GM18519 (cell line): ENCODE results near the gene INVS.
"Not testable (repeated sequence)": the region's sequence is repeated elsewhere in the genome, so short reads cannot be mapped to it uniquely, and the experiment has no call there.

Source experiments
- ATAC-seq: cut with Tn5 transposase; IDR thresholded peaks from one replicate; pipeline ENCODE4 v1.9.1; 2021; ENCODE audit warnings: mild to moderate bottlenecking, moderate library complexity; ENCODE audit not compliant: unreplicated experiment, low FRiP score

The INVS gene

GRCh38 chr9:100112677-100113336 is 13.8 kb downstream of the INVS start:
- ATAC-seq = no peak

DNA sequence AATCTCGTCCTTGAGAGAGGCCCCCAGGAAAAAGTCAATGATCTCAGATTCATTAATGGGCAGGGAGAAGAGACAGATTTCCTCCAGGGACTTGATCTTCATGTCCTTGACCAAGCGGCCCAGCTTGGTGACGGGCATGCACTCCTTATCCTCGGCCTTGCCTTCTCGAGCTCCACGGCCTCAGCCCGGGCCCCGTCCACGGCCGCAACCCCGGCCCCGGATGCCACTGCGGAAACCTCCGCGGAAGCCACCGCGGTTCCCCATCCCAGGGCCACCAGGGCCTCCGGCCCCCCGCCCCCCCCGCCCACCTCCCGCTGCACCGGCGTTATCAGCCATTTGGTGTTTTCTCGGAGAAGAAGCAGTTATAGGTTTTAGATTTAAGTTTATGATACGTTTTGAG is 18.3 kb downstream of the INVS start:
- ATAC-seq = no peak

DNA sequence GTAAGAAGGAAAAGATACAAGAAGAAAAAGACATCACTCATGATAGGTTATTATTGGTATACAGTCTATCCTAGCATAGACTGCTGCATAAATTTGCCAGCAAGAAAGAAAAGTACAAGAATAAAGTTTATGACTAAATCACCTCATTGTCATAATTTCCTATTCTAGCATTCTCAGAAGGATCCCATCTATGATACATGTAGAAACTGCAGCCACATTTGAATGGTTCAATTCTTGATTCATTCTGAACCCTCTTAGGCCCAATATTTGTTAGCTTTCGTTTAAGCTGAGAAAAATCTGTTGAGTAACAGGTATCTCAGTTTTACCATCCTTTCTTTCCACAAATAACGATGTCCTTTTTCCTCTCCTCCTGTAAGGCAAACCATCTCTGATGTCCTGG is 21.2 kb downstream of the INVS start:
- ATAC-seq = no peak

- no peak for ATAC-seq
Observed at GRCh38 chr9:100125236-100125635, 26.2 kb downstream of the INVS start.

DNA sequence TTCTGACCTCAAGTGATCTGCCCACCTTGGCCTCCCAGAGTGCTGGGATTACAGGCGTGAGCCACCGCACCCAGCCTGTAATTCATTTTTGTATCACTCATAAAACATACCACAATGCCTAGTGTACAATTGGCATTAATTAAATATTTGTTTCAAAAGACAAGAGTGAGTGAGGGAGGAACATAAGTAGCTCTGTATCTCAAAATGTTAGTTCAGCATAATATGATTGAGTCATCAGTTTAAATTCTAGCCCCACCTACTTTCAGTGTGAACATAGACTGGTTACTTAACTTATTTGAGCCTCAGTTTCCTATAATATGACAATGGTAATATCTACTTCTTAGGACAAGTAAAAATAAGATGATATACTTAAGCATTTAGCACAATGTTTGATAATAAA is 26.9 kb downstream of the INVS start:
- ATAC-seq = no peak

DNA sequence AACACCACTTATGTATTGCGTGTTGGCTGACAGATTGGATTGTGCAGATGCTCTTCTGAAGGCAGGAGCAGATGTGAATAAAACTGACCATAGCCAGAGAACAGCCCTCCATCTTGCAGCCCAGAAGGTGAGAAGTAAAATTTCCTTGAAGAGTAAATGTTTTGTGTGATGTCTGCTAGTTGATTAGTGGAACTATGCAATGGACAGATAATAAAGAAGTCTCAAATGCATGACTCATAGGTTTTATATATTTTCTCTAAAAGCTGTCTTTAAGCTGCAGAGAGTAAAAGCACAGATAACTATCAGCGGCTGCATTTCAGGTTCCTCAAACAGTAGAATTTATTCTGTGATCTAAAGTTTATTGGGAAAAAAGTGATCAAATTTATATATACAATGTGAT is 27.4 kb downstream of the INVS start:
- ATAC-seq = no peak

DNA sequence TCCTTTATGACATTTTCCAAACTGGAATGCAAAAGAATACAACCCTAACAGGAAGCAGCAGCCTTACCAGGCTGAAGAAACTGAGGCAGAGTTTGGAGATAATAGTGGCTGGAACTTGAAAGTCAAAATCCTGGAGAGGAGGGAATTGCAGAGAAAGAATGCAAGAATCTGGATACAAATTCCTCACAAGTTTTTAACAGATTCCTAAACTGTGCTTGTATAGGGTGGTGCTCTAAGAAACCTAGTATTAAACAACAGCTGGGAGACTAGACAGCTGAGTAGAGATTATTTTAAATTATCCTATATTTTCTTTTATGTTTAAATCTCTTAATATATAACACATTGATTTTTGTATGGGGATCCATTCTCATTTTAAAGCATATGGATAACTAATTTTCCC is 30.7 kb downstream of the INVS start:
- no peak for ATAC-seq

GRCh38 chr9:100131216-100131615 is 32.2 kb downstream of the INVS start:
- ATAC-seq = no peak

DNA sequence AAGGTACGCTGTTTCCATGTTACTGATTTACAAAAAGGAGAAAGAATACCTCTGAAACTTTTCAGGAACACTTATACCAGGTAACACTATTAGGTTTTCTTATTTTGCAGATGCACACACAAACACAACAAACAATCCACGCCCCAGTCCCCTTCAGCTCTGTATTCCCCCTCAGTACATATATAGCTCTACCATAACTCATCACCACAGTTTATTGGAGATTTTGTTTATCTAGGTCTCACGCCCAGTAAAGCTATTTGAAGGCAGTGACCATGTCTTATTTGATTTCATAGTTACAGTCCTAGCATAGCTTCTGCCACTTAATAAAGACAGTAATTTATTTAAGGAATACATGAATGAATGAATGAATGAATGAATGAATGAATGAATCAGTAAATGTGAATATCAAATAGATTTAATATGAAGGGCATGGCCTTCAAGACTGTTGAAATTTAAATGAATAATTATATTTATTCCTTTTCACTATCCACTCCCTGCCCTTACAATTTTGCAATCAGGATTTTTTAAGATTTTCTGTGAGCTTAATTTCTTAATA is 32.9 kb downstream of the INVS start:
- ATAC-seq = no peak

- no peak for ATAC-seq
Observed at GRCh38 chr9:100134731-100135130, 35.7 kb downstream of the INVS start.

GRCh38 chr9:100136799-100137198 is 37.8 kb downstream of the INVS start:
- ATAC-seq = not testable (repeated sequence)

DNA sequence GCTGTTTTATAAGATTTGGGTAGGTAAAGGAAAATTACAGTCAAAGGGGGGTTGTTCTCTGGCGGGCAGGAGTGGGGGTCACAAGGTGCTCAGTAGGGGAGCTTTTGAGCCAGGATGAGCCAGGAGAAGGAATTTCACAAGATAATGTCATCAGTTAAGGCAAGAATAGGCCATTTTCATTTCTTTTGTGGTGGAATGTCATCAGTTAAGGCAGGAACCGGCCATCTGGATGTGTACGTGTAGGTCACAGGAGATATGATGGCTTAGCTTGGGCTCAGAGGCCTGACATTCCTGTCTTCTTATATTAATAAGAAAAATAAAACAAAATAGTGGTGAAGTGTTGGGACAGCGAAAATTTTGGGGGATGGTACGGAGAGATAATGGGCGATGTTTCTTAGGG is 41.3 kb downstream of the INVS start:
- not testable (repeated sequence) for ATAC-seq

DNA sequence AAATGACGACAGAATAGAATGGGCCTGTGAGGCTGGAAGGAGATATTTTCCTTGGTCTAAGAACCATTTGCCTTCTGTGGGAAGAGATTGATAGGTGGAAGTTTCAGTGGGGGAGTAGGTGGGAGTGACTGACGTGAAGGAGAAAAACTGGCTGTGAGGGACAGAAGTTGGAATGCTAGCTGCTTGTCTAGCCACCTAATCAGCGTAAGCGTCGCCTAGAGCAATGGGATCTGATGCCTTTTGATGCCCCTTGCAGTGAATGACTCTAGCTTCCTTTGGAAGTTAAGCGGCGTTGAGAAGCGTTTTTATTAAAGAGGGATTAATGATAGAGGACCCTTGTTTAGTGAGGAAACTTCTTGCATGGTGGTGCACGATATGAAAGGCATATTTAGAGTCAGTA is 42.8 kb downstream of the INVS start:
- ATAC-seq = not testable (repeated sequence)

DNA sequence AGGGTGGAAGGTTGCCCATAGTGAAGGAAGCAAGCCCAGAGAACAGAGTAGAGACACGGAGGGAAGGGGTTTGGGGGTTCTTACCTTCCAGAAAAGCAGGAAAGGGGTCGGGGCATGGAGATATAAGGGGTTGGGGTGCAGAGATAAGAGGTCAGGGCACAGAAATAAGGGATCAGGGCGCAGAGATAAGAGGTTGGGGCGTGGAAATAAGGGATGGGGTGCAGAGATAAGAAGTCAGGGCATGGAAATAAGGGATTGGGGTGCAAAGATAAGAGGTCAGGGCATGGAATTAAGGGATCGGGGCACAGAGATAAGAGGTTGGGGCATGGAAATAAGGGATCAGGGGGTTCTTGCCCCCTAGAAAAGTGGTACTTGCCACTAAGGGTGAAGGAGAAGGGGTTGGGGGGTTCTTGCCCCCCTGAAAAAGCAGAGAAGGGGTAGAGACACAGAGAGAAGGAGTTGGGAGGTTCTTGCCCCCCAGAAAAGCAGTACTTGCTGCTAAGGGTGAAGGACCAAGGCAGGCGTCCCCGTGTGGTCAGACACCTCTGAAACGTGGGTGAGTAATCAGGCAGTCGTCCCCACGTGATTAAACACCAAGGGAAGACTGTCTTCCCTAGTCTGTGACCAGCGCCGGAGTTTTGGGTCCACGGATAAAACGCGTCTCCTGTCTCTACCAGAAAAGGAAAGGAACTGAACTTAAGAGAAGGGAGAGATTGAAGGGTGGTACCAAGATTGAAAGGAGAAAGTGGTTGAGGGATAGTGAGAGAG is 46.3 kb downstream of the INVS start:
- ATAC-seq = not testable (repeated sequence)

DNA sequence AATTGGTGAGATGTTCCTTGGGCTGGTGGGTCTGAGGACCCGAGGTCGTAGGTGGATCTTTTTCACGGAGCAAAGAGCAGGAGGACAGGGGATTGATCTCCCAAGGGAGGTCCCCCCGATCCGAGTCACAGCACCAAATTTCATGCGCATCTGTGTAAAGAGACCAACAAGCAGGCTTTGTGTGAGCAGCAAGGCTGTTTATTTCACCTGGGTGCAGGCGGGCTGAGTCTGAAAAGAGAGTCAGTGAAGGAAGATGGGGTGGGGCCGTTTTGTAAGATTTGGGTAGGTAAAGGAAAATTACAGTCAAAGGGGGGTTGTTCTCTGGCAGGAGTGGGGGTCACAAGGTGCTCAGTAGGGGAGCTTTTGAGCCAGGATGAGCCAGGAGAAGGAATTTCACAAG is 46.9 kb downstream of the INVS start:
- not testable (repeated sequence) for ATAC-seq

DNA sequence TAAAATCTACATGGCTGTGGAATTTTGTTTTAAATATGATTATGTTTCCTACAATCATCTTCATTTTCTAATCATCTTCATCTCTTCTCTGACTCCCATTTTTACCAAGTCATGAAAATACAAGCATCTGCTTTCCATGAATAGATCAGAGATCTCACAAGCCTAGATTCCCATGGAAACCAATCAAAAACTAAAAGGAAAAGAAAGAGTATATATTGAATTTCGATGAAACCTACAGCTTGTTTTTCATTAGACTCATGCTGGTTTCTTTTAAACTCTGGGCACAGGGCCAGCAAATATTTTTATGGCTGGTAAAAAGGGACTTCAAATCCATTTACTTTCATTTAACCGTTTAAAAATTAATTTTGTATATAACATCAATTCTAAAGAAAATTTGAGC is 51.2 kb downstream of the INVS start:
- ATAC-seq = no peak

GRCh38 chr9:100160021-100160420 is 61.0 kb downstream of the INVS start:
- no peak for ATAC-seq

GRCh38 chr9:100167176-100167575 is 68.1 kb downstream of the INVS start:
- no peak for ATAC-seq

GRCh38 chr9:100167915-100168654 is 69.0 kb downstream of the INVS start:
- ATAC-seq = no peak

- ATAC-seq = no peak
Observed at GRCh38 chr9:100170085-100170484, 71.0 kb downstream of the INVS start.

DNA sequence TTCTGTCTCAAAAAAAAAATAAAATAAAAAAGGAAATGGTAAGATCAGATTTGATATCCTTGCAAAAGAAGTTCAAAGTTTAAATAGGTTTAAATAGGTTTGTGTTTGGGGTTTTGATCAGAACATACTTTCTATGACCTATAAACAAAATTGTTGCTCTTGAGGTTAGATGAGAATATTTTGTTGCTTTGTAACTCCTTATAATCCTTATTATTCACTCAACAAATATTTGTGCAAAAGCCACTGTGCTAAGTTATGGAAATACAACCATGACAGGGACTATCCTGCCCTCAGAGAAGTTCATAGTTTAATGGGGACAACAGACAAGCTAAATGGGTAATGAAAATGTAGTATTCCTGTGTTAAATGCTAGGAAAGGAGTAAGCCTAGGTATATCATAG is 71.5 kb downstream of the INVS start:
- ATAC-seq = no peak
